NB4 (cell line): ENCODE measurements around the gene KIF1B.
A peak's percentile ranks its signal among the peaks of the same experiment; 100 is the strongest.

Experiments used
- MYC ChIP-seq: IDR thresholded peaks from 2 replicates; pipeline ENCODE4 v1.6.1; 2011; ENCODE audit warnings: low read depth, low read length
- POLR2A ChIP-seq: IDR thresholded peaks from 2 replicates; pipeline ENCODE4 v1.6.1; 2011; ENCODE audit warnings: mild to moderate bottlenecking; ENCODE audit not compliant: insufficient read length; ENCODE audit errors: extremely low read depth
- TF ChIP-seq, protein P1 (sequence below): IDR thresholded peaks from one replicate; pipeline ENCODE4 v1.5.1; 2012; ENCODE audit warnings: low read depth, low read length

DNA sequence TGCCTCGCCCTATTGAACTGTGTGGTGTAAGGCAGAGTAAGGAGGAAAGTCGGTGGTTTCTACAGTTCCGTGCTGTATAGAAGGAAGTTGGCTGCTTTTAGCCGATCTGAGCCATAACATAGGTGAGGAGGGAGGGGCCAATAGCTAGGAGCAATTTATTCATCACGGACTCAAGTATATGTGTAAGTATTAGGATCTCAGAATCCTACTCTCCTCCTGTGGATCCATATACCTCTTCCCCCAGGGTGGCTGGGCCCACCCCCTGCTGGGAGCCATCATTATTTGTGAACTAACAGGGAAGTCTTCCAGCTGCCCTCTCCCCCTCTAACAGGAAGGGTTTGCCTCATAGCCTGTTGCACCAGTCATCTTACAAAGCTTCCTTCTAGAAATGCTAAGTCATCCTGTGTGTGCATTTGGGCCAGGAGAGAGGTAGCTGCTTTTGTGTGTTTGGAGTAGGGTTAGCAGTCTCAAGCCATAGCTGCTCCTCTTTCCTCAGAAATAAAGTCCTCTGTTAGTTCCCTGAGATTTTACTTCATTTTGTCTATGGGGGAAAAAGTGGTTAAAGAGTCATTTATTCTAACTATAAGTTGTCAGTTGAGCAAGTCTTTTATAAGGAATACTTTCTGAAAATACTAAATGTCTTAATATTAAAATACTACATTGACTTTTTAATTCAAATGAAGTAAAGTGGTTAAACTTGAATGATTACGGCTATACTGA lies 205.0 kb downstream of the KIF1B start:
- TF ChIP-seq MYC (peak; percentile 28; the same call in 1 of the 2 replicates), POLR2A (no peak)
- TF ChIP-seq, protein P1, sequence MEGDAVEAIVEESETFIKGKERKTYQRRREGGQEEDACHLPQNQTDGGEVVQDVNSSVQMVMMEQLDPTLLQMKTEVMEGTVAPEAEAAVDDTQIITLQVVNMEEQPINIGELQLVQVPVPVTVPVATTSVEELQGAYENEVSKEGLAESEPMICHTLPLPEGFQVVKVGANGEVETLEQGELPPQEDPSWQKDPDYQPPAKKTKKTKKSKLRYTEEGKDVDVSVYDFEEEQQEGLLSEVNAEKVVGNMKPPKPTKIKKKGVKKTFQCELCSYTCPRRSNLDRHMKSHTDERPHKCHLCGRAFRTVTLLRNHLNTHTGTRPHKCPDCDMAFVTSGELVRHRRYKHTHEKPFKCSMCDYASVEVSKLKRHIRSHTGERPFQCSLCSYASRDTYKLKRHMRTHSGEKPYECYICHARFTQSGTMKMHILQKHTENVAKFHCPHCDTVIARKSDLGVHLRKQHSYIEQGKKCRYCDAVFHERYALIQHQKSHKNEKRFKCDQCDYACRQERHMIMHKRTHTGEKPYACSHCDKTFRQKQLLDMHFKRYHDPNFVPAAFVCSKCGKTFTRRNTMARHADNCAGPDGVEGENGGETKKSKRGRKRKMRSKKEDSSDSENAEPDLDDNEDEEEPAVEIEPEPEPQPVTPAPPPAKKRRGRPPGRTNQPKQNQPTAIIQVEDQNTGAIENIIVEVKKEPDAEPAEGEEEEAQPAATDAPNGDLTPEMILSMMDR, result no peak
